ENCODE data around the gene CASP9.
A peak's percentile ranks its signal among the peaks of the same experiment; 100 is the strongest.
"Not testable (repeated sequence)": the region's sequence is repeated elsewhere in the genome, so short reads cannot be mapped to it uniquely, and the experiment has no call there.

CASP9 gene

DNA sequence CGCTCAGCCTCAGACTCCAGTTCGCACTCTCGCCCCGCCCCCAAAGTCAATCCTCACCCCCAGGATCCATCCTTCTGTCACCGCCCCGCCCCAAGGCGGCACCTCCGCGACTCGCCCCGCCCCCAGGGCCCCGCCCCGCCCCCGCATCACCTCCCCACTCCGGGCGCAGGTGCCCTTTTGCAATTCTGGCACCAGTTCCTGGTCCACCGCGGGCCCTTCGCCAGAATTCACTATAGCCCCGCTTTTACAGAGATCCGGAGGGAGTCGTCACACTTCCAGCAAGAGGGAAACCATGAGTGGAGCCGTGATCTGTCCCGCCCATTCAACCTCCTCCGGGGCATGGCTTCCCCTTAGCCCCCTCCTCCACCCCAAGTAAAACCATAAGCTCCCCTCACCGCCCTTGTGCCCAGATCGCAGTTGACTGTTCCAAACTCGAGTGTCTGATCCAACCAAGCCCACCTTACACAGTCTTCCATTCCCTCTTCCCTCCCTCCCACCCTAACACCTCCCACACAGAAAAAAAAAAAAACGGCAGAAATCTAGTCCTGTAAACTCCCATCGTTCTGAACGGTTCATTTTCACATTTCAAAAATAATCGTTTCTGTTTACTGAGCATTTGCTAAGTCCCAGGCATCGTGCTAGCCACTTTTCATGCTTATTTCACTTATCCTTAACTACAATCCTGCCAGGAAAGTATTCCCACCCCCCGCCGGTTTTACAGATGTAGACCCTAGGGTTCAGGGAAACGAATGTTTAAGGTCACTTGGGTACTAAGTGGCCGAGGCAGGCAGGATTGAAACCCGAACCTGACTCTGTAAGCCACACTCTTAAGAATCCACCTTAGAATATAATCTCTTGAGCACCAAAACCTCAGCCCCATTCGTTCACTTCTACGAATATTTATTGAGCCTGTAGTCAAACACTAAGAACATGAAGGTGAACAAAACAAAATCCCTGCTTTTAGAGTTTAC lies 1.3 kb upstream of the CASP9 start:
- peak; percentile 27 for DNase-seq

DNA sequence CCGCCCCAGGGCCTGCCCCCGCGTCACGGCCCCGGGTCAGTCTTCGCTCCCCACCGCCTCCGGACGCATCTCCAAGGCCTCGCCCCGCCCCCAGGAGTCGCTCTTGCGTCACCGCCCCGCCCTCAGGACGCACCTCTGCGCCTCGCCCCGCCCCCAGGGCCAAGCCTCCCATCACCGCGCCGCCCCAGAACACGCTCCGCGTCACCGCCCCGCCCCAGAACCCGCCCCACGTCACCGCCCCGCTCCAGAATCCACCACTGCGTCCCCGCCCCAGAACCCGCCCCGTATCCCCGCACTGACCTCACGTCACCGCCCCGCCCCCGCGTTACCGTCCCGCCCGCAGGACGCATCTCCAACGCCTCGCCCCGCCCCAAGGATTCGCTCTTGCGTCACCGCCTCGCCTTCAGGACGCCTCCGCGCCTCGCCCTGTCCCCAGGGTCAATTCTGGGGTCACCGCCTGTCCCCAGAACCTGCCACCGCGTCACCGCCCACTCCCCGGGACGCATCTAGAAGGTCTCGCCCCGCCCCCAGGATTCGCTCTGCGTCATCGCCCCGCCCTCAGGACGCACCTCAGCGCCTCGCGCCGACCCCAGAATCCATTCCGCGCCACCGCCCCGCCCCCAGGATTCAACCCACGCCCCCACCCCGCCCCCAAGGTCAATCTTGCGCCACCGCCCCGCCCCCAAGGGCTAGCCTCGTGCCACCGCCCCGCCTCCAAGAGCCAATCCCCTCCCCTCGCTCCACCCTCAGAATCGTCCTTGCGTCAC lies 451 bp upstream of the CASP9 start:
- peak; percentile 100 for DNase-seq

DNA sequence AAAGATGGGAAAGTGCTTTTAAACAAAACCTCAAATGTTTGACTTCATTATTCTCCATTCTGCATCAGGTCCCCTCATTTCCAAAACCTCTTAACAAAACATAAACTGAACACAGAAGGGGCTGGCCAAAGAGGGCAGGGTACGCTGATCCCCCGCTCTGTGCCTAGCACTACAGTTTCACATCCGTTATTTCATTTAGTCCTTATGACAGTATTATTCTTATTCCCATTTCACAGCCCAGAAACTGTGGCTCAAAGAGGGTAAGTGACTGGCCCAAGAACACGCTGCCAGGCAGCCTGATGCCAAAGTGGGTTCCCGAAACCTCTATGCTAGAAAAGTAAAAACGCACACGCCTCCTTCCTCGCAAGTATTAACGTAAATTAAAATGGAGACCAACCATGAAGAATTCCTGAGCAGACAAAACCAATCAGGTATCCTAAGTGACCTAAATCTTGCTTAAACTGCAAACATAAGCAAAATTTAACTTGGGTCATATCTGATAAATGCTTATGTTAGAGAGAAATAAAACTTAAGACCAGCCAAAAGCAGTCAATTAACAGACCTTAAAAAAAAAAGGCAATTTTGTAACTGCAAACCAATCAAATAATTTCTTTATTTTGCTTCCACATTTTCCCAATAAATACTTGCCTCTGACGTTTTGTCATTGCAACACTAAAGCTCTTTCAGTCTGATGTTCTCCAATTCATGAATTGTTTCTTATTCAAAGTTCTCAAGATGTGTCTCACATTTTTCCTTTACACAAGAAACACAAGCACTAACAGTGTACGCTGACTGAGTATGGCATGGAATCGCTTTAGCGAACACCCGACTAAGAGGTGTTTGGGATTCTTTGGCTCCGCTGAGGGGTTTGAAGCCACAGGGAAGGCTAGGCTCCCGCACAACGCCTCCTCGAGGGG lies 653 bp downstream of the CASP9 start:
- DNase-seq: peak; percentile 61

DNA sequence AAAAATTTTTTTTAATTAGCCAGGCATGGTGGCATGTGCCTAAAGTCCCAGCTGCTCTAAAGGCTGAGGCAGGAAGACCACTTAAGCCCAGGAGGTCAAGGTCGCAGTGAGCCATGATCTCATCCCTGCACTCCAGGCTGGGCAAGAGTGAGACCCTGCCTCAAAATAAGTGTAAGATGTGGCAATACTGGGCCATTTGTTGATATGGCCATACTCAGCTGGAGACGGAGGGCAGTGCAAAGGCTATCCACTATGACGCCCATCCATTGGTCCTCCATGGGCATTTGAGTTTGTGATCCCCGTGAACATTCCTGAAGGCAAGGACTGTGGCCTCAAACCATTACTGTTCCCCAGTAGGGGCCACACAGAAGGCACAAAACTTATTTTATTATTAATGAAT lies 1.5 kb downstream of the CASP9 start:
- DNase-seq: no peak

DNA sequence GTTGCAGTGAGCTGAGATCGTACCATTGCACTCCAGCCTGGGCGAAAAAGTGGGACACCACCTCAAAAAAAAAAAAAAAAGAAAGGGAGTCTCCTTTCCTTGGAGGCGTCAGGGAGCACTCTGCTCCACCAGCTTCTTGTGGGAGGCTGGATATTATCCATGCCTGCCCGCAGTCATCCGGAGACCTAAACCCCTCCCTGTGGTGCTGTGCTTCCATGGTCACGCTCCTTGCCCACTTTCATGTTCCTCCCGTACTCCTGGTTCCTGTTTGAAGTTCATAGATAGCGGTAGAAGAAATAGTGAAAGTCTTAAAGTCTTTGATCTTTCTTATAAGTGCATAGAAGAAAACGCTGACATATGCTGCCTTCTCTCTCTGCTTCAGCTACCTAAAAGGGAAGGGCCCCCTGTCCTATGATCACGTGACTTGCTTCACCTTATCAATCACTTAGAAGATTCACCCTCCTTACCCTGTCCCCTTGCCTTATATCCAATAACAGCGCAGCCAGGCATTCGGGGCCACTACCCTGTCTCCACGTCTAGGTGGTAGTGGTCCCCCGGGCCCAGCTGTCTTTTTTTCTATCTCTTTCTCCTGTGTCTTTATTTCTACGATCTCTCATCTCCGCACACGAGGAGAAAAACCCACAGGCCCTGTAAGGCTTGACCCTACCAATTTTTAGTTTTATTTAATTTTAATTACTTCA lies 2.7 kb downstream of the CASP9 start:
- not testable (repeated sequence) for DNase-seq

DNA sequence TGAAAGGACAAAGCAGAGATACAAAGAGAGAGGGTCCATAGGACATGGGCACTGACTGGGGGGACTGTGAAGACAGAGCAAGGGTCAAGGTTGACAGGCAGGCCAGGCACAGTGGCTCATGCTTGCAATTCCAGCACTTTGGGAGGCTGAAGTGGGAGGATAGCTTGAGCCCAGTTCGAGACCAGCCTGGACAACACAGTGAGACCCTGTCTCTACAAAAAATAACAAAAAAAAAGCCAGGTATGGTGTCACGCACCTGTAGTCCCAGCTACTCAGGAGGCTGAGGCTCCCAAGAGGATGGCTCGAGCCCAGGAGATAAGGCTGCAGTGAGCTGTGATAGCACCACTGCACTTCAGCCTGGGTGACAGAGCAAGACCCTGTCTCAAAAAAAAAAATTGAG lies 4.4 kb downstream of the CASP9 start:
- DNase-seq: no peak

DNA sequence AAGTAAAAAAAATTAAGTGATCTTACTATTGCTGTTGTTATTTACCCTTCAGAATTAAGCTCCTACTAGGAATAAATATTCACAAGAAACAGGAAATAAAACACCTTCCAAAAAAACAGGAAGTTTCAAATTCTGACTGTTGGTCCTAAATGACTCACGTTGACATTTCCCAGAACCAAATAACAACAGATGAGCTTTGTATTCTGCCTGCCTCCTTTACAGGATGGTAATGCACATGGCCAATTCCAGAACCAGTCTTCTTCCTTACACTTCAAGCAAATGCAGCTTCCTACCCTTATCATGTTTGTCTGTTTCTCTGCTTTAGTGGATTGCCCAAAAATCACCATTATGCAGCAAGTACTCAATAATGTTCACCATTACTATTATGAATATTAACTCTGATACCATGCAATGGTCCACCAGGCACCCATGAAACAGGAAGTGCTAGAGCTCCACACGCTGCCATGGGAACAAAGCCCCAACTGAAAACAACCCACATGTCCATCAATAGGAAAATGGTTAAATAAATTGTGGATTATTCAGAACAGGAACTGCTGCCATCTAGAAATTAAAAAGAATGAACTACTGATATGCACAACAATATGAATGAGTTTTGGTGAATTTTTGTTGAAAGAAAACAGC lies 8.9 kb downstream of the CASP9 start:
- DNase-seq: no peak

DNA sequence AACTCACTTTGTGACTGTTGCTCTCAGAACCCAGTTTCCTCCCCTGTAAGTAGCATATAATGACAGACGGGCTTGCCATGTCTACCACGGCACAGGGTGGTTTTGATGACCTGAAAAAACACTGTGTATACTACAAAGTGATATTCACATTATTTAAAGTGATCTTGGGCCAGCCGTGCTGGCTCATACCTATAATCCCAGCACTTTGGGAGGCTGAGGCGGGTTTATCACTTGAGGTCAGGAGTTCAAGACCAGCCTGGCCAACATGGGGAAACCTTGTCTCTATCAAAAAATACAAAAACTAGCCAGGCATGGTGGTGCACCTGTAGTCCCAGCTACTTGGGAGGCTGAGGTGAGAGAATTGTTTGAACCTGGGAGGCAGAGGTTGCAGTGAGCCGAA lies 9.5 kb downstream of the CASP9 start:
- not testable (repeated sequence) for DNase-seq

DNA sequence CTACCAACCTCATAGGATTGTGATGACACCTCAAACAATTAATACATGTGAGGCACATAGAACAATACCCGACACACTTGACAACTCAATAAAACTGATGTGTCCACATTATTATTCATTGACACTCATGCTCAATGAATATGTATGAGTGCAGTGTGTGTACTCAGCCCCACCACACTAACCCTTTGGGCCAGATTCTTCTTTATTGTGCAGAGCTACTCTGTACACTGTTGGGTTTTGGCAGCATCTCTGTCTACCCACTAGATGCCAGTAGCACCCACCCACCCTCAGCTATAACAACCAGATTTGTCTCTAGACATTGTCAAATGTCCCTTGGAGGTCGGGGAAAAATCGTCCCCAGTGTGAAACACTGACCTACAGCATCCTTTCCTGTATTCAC lies 10.1 kb downstream of the CASP9 start:
- DNase-seq: no peak

DNA sequence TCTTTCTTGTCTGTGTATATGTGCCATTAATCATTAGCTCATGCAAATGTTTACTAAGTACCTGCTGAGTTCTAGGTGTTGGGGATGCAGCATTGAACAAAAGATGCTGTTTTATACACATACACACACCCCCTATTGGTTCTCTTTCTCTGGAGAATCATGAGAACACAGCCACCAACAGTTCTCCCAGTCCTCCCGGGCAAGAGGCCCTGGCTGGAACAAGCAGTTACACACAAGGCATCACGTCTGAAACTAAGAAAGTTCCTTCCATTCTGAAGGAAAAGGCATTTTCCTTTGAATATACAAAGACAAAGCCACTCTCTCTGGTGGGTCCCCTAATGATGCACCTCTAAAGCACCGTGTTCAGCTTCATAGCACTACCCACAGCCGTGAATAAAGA lies 10.8 kb downstream of the CASP9 start:
- DNase-seq: no peak

DNA sequence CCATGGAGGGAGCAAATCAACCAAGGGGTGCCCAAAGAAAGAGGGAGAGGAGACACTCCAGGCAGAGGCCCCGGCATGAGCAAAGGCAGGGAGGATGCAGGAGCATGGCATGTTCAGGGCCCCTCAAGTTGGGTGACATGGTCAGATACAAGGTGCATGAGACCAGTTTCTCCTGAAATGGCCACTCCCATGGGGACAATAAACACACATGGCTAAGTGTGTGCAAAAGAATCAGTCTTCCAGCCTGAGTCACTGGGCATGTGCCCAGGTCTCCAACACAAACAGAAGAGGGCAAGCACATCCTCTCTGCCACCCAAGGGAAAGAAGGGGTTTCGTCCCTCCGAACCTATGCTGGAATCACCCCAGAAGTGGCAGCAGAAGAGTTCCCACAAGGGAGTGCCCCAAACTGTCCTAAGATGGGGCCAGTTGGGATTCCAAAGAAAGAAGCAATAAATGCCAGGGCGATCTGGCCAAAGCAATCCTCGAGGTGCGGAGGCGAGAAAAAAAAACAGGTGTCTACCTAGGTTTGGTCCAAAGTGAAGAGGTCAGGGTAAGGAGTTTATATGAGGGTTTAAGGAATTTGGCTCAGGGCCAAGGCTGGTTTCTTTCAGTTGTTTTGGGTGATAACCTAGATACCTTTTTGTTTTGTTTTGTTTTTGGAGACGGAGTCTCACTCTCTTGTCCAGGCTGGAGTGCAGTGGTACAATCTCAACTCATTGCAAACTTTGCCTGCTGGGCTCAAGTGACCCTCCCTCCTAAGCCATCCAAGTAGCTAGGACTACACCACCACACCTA lies 13.2 kb downstream of the CASP9 start:
- no peak for DNase-seq

DNA sequence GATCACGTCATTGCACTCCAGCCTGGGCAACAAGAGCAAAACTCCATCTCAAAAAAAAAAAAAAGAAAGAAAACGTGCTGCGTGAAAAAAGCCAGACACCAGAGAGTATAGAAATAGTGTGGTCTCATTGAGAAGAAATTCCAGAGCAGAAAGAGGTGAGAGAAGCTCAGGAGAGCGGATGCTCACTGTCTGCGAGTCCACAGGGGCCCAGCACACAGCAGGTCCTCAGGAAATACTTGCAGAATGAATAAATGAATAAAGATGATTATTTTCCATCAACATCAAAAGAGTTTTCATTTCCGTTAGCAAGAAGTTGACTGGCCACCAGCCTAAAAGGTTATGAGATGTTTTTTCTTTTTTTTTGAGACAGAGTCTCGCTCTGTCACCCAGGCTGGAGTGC lies 14.4 kb downstream of the CASP9 start:
- DNase-seq: no peak

DNA sequence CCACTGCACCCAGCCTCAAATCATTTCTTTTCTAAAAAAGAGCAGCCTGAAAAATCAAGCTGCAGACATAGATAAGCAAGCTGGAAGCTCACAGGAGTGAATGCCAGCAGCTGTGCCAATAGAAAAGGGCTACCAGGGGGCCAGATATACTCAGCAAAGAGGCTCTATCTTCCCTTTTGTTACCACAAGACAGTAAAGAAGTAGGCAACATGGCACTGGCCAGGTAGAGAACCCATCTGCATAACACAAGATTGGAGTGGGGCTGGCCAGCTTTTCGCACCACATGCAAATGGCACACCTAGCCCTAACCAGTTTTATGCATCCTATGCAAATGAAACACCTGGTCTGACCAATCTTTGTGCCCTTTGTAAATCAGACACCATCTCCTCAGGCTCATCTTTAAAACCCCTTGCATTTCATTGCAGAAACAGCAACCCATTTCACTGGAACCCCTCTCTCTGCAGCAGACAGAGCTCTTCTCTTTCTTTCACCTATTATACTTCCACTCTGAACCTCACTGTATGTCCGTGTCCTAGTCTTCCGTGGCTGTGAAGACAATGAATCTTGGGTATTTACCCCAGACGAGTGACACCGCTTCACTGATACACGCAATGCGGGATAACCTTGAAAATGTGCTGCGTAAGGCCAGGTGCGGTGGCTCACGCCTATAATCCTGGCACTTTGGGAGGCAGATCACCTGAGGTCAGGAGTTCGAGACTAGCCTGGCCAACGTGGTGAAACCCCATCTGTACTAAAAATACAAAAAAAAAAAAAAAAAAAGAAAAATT lies 15.1 kb downstream of the CASP9 start:
- no peak for DNase-seq

DNA sequence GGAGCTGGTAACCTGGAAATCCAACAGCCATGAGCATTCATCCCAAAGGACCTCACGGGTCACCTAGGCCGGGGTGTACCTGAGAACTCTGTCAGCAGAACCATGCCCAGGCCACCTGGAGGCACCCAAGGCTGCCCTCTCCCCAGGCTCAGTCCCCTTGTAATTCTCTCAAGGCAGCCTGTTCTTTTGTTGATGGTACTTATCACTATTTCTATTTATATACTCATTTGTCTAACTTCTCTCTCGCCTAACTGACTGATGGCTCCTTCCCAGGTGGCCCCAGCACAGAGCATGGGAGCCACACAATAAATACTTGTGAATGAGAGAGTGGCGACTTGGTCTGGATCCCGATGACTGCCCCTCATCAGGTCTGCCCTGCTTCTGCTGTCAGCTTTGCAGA lies 16.7 kb downstream of the CASP9 start:
- DNase-seq: no peak

DNA sequence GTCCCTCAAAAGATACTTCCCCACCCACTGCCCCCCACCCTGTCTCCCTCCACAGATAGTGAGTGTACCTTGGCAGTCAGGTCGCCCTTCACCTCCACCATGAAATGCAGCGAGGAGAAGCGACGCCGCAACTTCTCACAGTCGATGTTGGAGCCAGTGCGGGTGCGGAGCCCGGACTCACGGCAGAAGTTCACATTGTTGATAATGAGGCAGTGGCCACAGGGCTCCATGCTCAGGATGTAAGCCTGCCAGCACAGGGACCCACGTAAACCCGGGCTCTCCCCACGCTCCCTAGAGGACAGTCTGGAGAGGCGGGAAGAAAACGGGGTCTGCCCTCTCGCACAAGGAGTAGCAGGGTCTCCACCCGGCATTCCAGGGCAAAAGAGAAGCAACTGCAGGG lies 17.2 kb downstream of the CASP9 start:
- no peak for DNase-seq

DNA sequence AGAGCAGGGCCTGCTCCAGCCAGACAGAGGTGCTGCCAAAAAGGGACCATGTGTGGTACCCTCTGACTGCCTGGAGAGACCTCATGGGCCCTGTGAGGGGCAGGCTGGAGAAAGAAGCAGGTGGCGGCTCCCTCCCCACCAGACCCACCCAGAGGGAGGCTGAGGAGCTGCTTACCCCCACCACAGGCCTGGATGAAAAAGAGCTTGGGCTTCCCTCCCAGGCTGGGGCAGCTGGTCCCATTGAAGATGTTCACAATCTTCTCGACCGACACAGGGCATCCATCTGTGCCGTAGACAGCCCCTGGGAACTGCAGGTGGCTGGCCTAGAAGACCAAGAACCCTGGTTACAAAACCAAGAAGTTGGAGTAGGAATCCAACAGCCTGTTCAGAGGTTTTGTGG lies 19.6 kb downstream of the CASP9 start:
- no peak for DNase-seq

DNA sequence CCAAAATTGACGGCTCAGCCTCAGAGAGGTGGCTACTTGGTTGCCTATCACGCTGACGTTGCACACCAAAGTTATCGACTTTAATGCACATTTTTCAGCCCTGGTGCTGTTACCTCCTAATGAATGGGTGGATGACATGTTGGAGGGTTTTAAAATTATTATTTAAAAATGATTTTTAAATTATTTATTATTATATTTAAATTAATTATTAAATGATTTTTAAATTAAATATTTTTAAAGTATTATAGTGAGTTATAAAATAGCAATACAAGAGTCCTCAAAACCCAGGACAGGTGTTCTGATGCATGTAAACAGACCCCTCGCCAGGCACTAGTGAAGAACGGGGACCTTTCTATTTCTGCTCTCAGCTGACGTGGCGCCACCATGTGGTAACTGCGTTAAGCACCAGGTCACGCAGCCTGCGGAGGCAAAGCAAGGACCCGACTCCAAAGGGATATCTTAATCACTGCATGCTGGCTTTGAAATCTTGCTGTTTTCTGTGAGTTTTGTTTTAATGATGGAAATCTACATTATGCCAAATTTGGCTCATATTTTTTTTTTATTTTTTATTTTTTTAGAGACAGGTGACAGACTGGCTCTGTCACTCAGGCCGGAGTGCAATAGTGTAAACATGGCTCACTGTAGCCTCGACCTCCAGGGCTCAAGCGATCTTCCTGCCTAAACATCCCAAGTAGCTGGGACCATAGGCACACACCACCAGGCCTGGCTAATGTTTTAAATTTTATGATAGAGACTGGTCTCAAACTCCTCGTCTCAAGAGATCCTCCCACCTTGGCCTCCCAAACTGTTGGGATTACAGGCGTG lies 22.6 kb downstream of the CASP9 start:
- DNase-seq: peak; percentile 74

DNA sequence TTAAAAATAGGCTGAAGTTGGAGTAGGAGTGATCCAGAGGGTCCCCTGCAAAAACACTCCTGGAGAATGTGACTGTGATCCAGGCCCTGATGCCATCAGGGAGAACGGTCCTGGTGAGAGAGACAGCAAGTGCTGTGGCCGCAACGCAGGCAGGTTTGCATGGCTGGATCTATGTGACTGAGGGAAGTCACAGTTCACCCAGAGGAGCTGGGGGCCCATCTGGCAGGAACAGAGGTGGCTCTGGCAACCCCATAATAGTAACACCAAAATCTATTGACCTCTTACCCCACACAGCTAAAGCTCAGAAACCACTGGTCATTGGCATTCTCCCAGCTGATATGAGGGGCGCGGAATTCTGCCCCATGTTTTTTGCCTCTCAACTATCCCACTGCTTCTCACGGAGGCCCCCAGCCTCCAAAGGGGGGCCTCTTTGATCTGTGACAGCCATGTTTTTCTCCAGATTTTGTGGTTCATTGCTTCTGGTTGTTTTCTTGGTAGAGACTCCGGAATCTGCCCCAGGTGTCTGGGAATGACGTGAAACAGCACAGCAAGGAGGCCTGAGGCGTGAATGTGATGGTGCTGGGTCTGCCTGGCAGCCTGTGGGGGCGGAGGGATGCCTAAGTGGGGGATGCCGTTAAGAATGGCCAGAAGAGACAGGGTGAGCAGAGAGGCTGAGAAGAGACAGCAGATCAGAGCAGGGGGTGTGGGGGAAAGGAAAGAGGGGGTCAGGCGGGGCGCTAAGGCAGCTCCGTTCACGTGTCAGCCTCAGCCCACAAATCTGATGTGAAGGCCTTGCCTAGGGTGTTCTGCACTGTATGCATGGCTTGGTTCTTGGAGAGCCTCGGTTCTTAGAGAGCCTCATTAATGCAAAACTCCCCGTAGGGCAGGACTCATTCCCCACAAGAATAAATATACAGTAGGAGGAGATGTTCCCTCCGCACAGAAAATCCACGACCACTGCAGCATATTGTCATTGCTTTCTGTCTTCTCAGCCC lies 23.5 kb downstream of the CASP9 start:
- DNase-seq: no peak

Data from RPMI8226 (cell line).